ENCODE results near the gene MMP24.

DNA sequence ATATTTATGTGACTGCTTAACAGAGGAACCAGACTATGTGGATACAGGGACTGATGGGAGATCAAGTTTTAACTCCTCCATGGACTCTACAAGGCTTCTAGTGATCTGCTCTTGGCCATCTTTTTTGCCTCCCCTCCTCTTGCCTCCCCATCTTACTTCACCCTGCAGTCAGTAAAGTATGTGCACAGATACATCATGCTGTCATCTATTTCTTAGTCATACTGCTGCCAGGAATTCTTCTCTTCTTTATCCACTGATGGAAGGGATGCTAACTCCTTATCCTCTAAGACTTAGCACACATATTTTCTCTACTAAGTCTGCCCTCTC lies 93.3 kb downstream of the MMP24 start:
- TF ChIP-seq POLR2A (IDR thresholded peaks at IDR 0.05; ENCODE audit: low read length) (no peak), GATA1 (IDR thresholded peaks at IDR 0.05; ENCODE audit: low read depth, low read length) (no peak)
